ENCODE data around the gene BCL2L1. TPM values are rescaled to one million over a fixed set of nuclear protein-coding genes. Genes with fewer than 3 reads are reported as not detected.

The BCL2L1 gene
- total and polyA plus RNA-seq, 10 donors: 18.7 to 167 (median 87.6) TPM

DNA sequence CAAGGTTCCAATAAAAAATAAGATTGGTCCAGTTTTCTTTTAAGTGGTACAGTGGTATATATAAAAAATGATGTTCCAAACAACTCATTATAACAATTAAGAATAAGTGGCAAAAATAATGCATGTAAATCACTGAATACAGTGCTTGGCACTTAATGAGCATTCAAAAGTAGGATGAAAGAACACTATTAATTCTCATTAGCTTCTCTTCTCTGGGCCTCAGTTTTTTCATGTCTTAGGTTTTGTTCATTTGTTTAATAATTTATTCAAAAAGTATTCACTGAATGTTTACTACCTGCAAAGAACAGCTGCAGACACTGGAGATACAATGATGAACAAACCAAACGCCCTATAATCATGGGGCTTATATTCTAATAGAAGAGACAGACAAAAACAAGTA, 21.1 kb downstream of the BCL2L1 start:
- 66 to 96% (median 87%) methylated on average over 1 of the region's 1 CpG for WGBS, 5 donors
- Histone ChIP-seq H3K9me3 (no peaks in the 10 kb centered on the region), H3K27me3 (replicated peaks in 1 of 7) (no peaks in the 10 kb centered on the region), H3K27ac (peak overlapping the region in 4 of 8 donors; percentile 78 to 86 (median 82)), H3K4me1 (peaks cover 27 to 87% (median 61%) of the 10 kb centered on the region in 6 donors), H3K36me3 (peaks cover 0 to 73% (median 10%) of the 10 kb centered on the region in 6 donors), H3K4me3 (no peak overlapping the region)
- DNase-seq: no peak
- intact Hi-C loops (cut with DNase I; ENCODE audit: low total_unique reads): no loop called here
- TF ChIP-seq, protein P1, sequence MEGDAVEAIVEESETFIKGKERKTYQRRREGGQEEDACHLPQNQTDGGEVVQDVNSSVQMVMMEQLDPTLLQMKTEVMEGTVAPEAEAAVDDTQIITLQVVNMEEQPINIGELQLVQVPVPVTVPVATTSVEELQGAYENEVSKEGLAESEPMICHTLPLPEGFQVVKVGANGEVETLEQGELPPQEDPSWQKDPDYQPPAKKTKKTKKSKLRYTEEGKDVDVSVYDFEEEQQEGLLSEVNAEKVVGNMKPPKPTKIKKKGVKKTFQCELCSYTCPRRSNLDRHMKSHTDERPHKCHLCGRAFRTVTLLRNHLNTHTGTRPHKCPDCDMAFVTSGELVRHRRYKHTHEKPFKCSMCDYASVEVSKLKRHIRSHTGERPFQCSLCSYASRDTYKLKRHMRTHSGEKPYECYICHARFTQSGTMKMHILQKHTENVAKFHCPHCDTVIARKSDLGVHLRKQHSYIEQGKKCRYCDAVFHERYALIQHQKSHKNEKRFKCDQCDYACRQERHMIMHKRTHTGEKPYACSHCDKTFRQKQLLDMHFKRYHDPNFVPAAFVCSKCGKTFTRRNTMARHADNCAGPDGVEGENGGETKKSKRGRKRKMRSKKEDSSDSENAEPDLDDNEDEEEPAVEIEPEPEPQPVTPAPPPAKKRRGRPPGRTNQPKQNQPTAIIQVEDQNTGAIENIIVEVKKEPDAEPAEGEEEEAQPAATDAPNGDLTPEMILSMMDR (IDR thresholded peaks at IDR 0.05 in 8 of 11, conservative IDR thresholded peaks at IDR 0.05 in 3 of 11): no peak
- TF ChIP-seq POLR2AphosphoS5 (IDR thresholded peaks at IDR 0.05) (no peak), POLR2A (IDR thresholded peaks at IDR 0.05) (no peak)

GRCh38 chr20:31700747-31701146, 21.9 kb downstream of the BCL2L1 start:
- 62 to 93% (median 85%) methylated on average over 4 to 5 of the region's 5 CpGs for WGBS, 5 donors
- intact Hi-C loops (cut with DNase I; ENCODE audit: low total_unique reads): no loop called here
- H3K27me3 ChIP-seq (replicated peaks in 1 of 7): no peaks in the 10 kb centered on the region
- H3K4me3 ChIP-seq: no peak overlapping the region
- H3K27ac ChIP-seq: peak overlapping the region in 7 of 8 donors; percentile 35 to 86 (median 78)
- no peaks in the 10 kb centered on the region for H3K9me3 ChIP-seq
- TF ChIP-seq, protein P1 (IDR thresholded peaks at IDR 0.05 in 8 of 11, conservative IDR thresholded peaks at IDR 0.05 in 3 of 11): no peak
- TF ChIP-seq POLR2AphosphoS5 (IDR thresholded peaks at IDR 0.05) (no peak), POLR2A (IDR thresholded peaks at IDR 0.05) (no peak)
- DNase-seq: no peak
- H3K4me1 ChIP-seq: peaks cover 31 to 87% (median 62%) of the 10 kb centered on the region in 6 donors
- H3K36me3 ChIP-seq: peaks cover 0 to 73% (median 9%) of the 10 kb centered on the region in 6 donors

- Histone ChIP-seq H3K9me3 (no peaks in the 10 kb centered on the region), H3K36me3 (peaks cover 0 to 68% (median 9%) of the 10 kb centered on the region in 6 donors), H3K4me3 (no peak overlapping the region), H3K27ac (peak overlapping the region; percentile 63 to 86 (median 78)), H3K27me3 (replicated peaks in 1 of 7) (no peaks in the 10 kb centered on the region), H3K4me1 (peaks cover 33 to 87% (median 63%) of the 10 kb centered on the region in 6 donors)
- WGBS, 5 donors: 86 to 93% (median 91%) methylated on average over 7 of the region's 7 CpGs
- intact Hi-C loops (cut with DNase I; ENCODE audit: low total_unique reads): no loop called here
- DNase-seq: no peak
- TF ChIP-seq POLR2AphosphoS5 (IDR thresholded peaks at IDR 0.05): no peak
- TF ChIP-seq, protein P1 (IDR thresholded peaks at IDR 0.05 in 8 of 11, conservative IDR thresholded peaks at IDR 0.05 in 3 of 11): no peak
- TF ChIP-seq POLR2A (IDR thresholded peaks at IDR 0.05): no peak
Observed at GRCh38 chr20:31699801-31700728, 22.6 kb downstream of the BCL2L1 start.
